Hepatic stellate cell (primary cell): ENCODE results near the gene DEAF1.

Experiments used
- DNase-seq: peaks from one replicate; pipeline ENCODE4 v3.0.0; 2011; ENCODE audit warnings: low spot score

The DEAF1 gene

GRCh38 chr11:611001-611996, 83.7 kb downstream of the DEAF1 start:
- no peak for DNase-seq

- no peak for DNase-seq
These were observed 84.7 kb downstream of the DEAF1 start for GRCh38 chr11:610146-610801.

- DNase-seq = no peak
These were observed 85.6 kb downstream of the DEAF1 start for GRCh38 chr11:609341-609811.

- no peak for DNase-seq
These were observed 86.2 kb downstream of the DEAF1 start for GRCh38 chr11:608791-609251.

GRCh38 chr11:607971-608659, 86.9 kb downstream of the DEAF1 start:
- no peak for DNase-seq

- DNase-seq = no peak
These were observed 87.8 kb downstream of the DEAF1 start for GRCh38 chr11:607020-607780.

GRCh38 chr11:606245-606644, 88.8 kb downstream of the DEAF1 start:
- DNase-seq = no peak

- no peak for DNase-seq
These were observed 89.5 kb downstream of the DEAF1 start for GRCh38 chr11:605286-606129.

GRCh38 chr11:603154-603553, 91.9 kb downstream of the DEAF1 start:
- no peak for DNase-seq

GRCh38 chr11:601573-602245, 93.3 kb downstream of the DEAF1 start:
- no peak for DNase-seq

GRCh38 chr11:598005-598680, 96.9 kb downstream of the DEAF1 start:
- no peak for DNase-seq

GRCh38 chr11:597166-597725, 97.8 kb downstream of the DEAF1 start:
- DNase-seq = no peak

GRCh38 chr11:596374-596773, 98.6 kb downstream of the DEAF1 start:
- DNase-seq = no peak

- no peak for DNase-seq
These were observed 99.6 kb downstream of the DEAF1 start for GRCh38 chr11:595400-595799.
